Caco-2 (cell line): ENCODE data around the gene SNX3. TPM values are rescaled to one million over a fixed set of nuclear protein-coding genes. Genes with fewer than 3 reads are reported as not detected.

ENCODE experiments used
- BruUV-seq: library from RNA; stranded (reverse); fragments of 400-500 nt; replicated peaks from 2 replicates; lab custom pipeline; 2021; lab: Mats Ljungman, UMichigan
- CTCF ChIA-PET: fragments of 300-600 bp; sonication (Branson Sonifier 250); formaldehyde crosslinking; loops from one replicate; lab custom pipeline; 2022; ENCODE audit warnings: antibody characterized with exemption; lab: Charles Lee
- POLR2A ChIA-PET: fragments of 300-600 bp; sonication (Branson Sonifier 250); formaldehyde crosslinking; loops from one replicate; lab custom pipeline; 2022; ENCODE audit warnings: antibody characterized with exemption; lab: Charles Lee
- DNase-seq, 2 experiments: peaks; one replicate each; pipeline versions ENCODE4 v3.0.0 to v3.0.0-alpha.2; 2020 to 2022
- H3K27me3 ChIP-seq: replicated peaks from 2 replicates; pipeline ENCODE4 v1.6.0; 2011; ENCODE audit warnings: low read length; ENCODE audit not compliant: control insufficient read depth, insufficient read depth
- H3K36me3 ChIP-seq: 2 replicates; pipeline ENCODE4 v1.5.1; 2011; ENCODE audit warnings: low read length; ENCODE audit not compliant: control insufficient read depth, insufficient read depth
- H3K4me1 ChIP-seq: fragments of 250-450 bp; sonication (Bioruptor Pico); 2 replicates; pipeline ENCODE4 v1.5.1; 2020; ENCODE audit warnings: mild to moderate bottlenecking
- H3K4me3 ChIP-seq: 2 replicates; pipeline ENCODE4 v1.5.1; 2011; ENCODE audit warnings: low read depth, mild to moderate bottlenecking, control low read depth, low read length
- H3K9me3 ChIP-seq: fragments of 250-450 bp; sonication (Bioruptor Pico); 2 replicates; pipeline ENCODE4 v1.5.1; 2020; ENCODE audit warnings: mild to moderate bottlenecking, moderate library complexity
- H3K27ac Mint-ChIP-seq: one replicate; pipeline ENCODE4 v1.8.0; 2022; ENCODE audit warnings: mixed read lengths; ENCODE audit not compliant: unreplicated experiment
- H3K27me3 Mint-ChIP-seq: one replicate; pipeline ENCODE4 v1.8.0; 2022; ENCODE audit warnings: mixed read lengths; ENCODE audit not compliant: insufficient read depth, unreplicated experiment
- H3K36me3 Mint-ChIP-seq: one replicate; pipeline ENCODE4 v1.8.0; 2022; ENCODE audit warnings: mild to moderate bottlenecking, mixed read lengths; ENCODE audit not compliant: insufficient read depth, unreplicated experiment
- H3K4me1 Mint-ChIP-seq: one replicate; pipeline ENCODE4 v1.8.0; 2022; ENCODE audit warnings: low read depth, mixed read lengths; ENCODE audit not compliant: unreplicated experiment
- H3K4me3 Mint-ChIP-seq: one replicate; pipeline ENCODE4 v1.8.0; 2022; ENCODE audit warnings: mild to moderate bottlenecking, moderate library complexity, mixed read lengths; ENCODE audit not compliant: unreplicated experiment
- H3K9me3 Mint-ChIP-seq: one replicate; pipeline ENCODE4 v1.8.0; 2022; ENCODE audit warnings: mixed read lengths; ENCODE audit not compliant: unreplicated experiment
- intact Hi-C: fragments of 100-400 bp; cut with micrococcal nuclease; formaldehyde crosslinking; loops from one replicate; pipeline ENCODE4 v1.10.0; 2022; ENCODE audit not compliant: unreplicated experiment
- total RNA-seq: library from RNA; stranded (reverse); gene quantifications from 2 replicates; pipeline ENCODE4 v1.2.3, GENCODE V29; 2022
- TF ChIP-seq, protein P1 (sequence below), 2 experiments: fragments of 200-600 bp in 1 of 2; IDR thresholded peaks; 1 replicate in 1 of 2; 2 replicates in 1 of 2; pipeline versions ENCODE4 v1.5.1 to v1.8.0; 2011 to 2022; ENCODE audit warnings: antibody characterized with exemption in 1 of 2, control low read depth in 1 of 2, inconsistent platforms in 1 of 2, low read depth in 1 of 2, low read length in 1 of 2, mild to moderate bottlenecking in 1 of 2, moderate library complexity in 1 of 2; ENCODE audit not compliant: insufficient read depth in 1 of 2, severe bottlenecking in 1 of 2, unreplicated experiment in 1 of 2

Gene SNX3
- total RNA-seq, 1 experiment from 2014 or later = 114 TPM

DNA sequence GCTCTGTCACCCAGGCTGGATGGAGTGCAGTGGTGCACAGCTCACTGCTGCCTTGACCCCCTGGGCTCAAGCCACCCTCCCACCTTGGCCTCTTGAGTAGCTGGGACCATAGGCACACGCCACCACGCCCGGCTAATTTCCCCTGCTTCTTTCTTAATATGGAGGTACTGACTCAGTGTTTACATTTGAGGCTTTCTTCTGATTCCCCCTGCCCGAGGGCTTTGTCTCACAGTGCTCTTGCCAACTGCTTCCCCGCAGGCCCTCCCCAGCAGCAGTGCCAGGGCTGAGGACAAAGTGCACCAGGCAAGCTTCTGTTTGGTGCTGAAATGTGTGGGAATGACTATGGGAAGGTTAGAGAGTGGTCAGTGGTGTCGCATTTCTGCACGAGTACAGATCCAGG is 60.2 kb downstream of the SNX3 start:
- no peaks in the 10 kb centered on the region for H3K27me3 Mint-ChIP-seq
- H3K4me1 Mint-ChIP-seq = peaks cover 13% of the 10 kb centered on the region
- Histone ChIP-seq H3K9me3 (no peaks in the 10 kb centered on the region), H3K36me3 (no peaks in the 10 kb centered on the region), H3K4me1 (peaks cover 4% of the 10 kb centered on the region; the same call in 1 of the 2 replicates), H3K27me3 (no peaks in the 10 kb centered on the region), H3K4me3 (no peak overlapping the region)
- no peak overlapping the region for H3K27ac Mint-ChIP-seq
- DNase-seq = no peak
- BruUV-seq = no TSS peak
- intact Hi-C loops = no loop called here
- H3K9me3 Mint-ChIP-seq = no peaks in the 10 kb centered on the region
- no peaks in the 10 kb centered on the region for H3K36me3 Mint-ChIP-seq
- ChIA-PET POLR2A (no interaction called here), CTCF (no interaction called here)
- TF ChIP-seq, protein P1, sequence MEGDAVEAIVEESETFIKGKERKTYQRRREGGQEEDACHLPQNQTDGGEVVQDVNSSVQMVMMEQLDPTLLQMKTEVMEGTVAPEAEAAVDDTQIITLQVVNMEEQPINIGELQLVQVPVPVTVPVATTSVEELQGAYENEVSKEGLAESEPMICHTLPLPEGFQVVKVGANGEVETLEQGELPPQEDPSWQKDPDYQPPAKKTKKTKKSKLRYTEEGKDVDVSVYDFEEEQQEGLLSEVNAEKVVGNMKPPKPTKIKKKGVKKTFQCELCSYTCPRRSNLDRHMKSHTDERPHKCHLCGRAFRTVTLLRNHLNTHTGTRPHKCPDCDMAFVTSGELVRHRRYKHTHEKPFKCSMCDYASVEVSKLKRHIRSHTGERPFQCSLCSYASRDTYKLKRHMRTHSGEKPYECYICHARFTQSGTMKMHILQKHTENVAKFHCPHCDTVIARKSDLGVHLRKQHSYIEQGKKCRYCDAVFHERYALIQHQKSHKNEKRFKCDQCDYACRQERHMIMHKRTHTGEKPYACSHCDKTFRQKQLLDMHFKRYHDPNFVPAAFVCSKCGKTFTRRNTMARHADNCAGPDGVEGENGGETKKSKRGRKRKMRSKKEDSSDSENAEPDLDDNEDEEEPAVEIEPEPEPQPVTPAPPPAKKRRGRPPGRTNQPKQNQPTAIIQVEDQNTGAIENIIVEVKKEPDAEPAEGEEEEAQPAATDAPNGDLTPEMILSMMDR (IDR thresholded peaks at IDR 0.05; ENCODE audit: insufficient read depth in 1 of 2, low read depth in 1 of 2, low read length in 1 of 2, severe bottlenecking in 1 of 2, unreplicated experiment in 1 of 2) = no peak
- no peak overlapping the region for H3K4me3 Mint-ChIP-seq

DNA sequence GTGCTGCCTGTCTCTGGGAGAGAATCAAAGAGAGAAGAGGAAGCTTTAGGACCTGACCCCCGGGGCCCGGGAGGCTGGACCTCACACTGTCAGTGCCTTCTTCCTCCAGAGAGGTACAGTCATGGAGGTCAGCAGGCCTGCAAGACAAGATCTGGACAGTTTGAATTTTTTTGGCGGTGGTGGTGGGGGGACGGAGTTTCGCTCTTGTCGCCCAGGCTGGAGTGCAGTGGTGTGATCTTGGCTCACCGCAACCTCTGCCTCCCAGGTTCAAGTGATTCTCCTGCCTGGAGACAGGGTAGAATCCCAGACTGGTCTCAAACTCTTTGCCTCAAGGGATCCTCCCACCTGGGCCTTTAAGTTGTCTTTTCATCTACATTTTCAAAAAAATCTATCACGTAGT is 60.7 kb downstream of the SNX3 start:
- H3K36me3 ChIP-seq = no peaks in the 10 kb centered on the region
- no peaks in the 10 kb centered on the region for H3K9me3 ChIP-seq
- peaks cover 4% of the 10 kb centered on the region; the same call in 1 of the 2 replicates for H3K4me1 ChIP-seq
- Mint-ChIP-seq H3K36me3 (no peaks in the 10 kb centered on the region), H3K9me3 (no peaks in the 10 kb centered on the region), H3K4me1 (peaks cover 13% of the 10 kb centered on the region), H3K27me3 (no peaks in the 10 kb centered on the region), H3K4me3 (no peak overlapping the region), H3K27ac (no peak overlapping the region)
- no TSS peak for BruUV-seq
- no peak for DNase-seq
- no peak overlapping the region for H3K4me3 ChIP-seq
- CTCF ChIA-PET = no interaction called here
- no peaks in the 10 kb centered on the region for H3K27me3 ChIP-seq
- intact Hi-C loops = no loop called here
- TF ChIP-seq, protein P1 (IDR thresholded peaks at IDR 0.05; ENCODE audit: insufficient read depth in 1 of 2, low read depth in 1 of 2, low read length in 1 of 2, severe bottlenecking in 1 of 2, unreplicated experiment in 1 of 2) = no peak
- POLR2A ChIA-PET = no interaction called here

DNA sequence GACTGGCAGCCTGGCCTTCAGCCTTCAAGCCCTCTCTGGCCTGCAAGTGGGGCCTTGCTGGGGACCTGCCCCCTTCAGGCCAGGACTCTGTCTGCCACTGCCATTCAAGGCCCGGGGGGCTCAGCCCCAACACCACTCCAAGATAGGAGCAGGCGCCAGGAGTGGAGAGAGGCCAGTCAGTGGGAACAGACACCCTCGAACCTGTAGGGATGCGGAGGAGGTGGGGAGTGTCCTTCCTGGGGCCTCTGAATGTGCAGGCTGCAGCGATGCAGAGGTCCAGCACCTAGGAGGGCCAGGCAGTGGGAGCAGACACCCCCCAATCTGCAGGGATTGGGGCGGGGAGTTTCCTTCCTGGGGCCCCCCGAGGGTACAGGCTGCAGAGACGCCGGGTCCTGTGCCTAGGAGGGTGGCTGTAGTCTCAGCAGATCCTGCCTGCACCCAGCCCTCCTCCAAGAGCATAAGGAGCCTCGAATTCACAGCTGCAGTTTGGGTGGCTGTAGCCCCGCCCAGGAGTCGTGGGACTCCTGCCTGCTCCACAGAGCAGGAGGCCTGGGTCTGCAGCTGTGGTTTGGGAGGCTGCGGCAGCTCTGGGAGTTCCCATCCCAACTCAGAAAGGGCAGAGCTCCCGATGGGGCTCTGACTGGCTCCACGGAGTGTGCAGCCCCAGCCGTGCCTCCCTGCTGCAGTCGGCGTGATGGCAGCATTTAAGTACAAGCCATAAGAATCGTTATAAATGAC is 61.9 kb downstream of the SNX3 start:
- ChIA-PET CTCF (no interaction called here), POLR2A (interaction anchor here (0.6 kb wide), 1 partner anchor 13 kb away, joined by 8 read pairs; no protein-coding TSS in a partner anchor)
- Histone ChIP-seq H3K9me3 (no peaks in the 10 kb centered on the region), H3K36me3 (no peaks in the 10 kb centered on the region), H3K4me1 (peaks cover 4% of the 10 kb centered on the region; the same call in 1 of the 2 replicates), H3K27me3 (no peaks in the 10 kb centered on the region), H3K4me3 (no peak overlapping the region)
- intact Hi-C loops = no loop called here
- H3K27ac Mint-ChIP-seq = no peak overlapping the region
- H3K9me3 Mint-ChIP-seq = no peaks in the 10 kb centered on the region
- no peak overlapping the region for H3K4me3 Mint-ChIP-seq
- BruUV-seq = no TSS peak
- peaks cover 8% of the 10 kb centered on the region for H3K4me1 Mint-ChIP-seq
- TF ChIP-seq, protein P1 (IDR thresholded peaks at IDR 0.05; ENCODE audit: insufficient read depth in 1 of 2, low read depth in 1 of 2, low read length in 1 of 2, severe bottlenecking in 1 of 2, unreplicated experiment in 1 of 2) = no peak
- no peaks in the 10 kb centered on the region for H3K27me3 Mint-ChIP-seq
- no peaks in the 10 kb centered on the region for H3K36me3 Mint-ChIP-seq
- no peak for DNase-seq
